GM18868 (cell line): ENCODE results near the gene UNC13B.
"Not testable (repeated sequence)": the region's sequence is repeated elsewhere in the genome, so short reads cannot be mapped to it uniquely, and the experiment has no call there.

Experiments
- ATAC-seq: cut with Tn5 transposase; IDR thresholded peaks from one replicate; pipeline ENCODE4 v1.9.1; 2021; ENCODE audit warnings: mild to moderate bottlenecking, moderate library complexity; ENCODE audit not compliant: unreplicated experiment

The UNC13B gene

DNA sequence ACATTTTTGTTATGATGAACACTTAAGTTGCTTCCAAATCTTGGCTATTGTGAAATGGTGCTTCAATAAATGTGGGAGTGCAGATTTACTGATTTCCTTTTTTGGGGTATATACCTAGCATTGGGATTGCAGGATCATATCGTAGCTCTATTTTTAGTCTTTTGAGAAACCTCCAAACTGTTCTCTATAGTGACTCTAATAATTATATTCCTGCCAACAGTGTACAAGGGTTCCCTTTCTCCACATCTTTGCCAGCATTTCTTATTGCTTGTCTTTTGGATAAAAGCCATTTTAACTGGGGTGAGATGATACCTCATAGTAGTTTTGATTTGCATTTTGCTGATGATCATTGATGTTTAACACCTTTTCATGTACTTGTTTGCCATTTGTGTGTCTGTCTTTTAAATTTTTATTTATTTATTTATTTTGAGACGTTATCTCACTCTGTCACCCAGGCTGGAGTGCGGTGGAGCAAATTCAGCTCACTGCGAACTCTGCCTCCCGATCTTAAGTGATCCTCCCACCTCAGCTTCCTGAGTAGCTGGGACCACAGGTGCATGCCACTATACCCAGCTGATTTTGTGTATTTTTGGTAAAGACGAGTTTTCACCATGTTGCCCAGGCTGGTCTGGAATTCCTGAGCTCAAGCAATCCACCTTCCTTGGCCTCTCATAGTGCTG lies 59.0 kb downstream of the UNC13B start:
- no peak for ATAC-seq

DNA sequence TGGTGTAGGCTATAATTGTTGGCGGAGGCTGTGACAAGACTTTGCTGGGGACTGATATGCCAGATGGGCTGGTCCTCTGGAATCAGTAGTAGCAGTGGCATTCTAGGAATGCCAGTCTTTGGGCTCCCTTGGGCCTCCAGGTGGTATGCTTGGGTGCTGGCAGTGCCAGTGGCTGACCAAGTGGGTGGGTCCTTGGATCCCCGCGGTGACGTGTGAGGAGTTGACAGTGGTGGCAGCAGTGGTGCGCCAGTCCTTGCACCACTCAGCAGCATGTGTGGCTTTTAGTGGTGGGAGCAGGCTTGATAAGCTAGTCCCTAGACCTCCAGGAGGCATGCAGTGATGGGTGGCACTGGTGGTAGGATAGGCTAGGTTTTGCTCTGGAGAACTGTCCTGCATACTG lies 63.9 kb downstream of the UNC13B start:
- no peak for ATAC-seq

DNA sequence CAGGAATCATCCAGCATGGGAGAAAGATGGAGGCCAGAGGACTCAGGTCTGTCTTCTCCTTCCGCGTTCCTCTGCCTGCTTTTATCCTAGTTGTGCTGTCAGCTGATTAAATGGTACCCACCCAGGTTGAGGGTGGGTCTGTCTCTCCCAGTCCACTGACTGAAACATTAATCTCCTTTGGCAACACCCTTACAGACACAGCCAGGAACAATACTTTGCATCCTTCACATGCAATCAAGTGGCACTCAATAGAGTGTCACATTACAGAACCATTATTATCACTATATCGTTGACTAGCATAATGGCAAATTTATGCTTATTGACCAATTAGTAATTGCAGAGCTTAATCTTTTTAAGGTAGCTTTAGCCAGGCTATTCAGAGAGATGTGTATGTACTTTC lies 64.8 kb downstream of the UNC13B start:
- no peak for ATAC-seq

DNA sequence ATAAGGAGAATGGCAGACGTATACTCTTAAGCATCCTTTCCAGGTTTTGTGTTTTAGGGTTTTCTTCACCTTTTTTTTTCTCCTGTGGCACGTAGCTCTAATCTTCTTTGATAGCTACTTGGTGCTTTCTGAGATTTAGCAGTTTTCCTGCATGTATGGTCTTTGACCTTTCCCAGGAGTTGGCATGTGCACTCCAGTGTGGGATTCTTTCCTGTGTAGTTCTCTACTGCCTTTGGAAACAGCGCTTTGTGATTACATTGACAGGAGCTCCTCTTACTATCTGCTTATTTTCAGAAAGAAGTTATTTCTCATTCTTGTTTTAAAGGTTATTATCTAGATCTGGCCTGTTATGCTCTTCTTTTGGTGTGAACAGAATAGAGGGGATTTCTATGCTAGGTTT lies 65.5 kb downstream of the UNC13B start:
- no peak for ATAC-seq

DNA sequence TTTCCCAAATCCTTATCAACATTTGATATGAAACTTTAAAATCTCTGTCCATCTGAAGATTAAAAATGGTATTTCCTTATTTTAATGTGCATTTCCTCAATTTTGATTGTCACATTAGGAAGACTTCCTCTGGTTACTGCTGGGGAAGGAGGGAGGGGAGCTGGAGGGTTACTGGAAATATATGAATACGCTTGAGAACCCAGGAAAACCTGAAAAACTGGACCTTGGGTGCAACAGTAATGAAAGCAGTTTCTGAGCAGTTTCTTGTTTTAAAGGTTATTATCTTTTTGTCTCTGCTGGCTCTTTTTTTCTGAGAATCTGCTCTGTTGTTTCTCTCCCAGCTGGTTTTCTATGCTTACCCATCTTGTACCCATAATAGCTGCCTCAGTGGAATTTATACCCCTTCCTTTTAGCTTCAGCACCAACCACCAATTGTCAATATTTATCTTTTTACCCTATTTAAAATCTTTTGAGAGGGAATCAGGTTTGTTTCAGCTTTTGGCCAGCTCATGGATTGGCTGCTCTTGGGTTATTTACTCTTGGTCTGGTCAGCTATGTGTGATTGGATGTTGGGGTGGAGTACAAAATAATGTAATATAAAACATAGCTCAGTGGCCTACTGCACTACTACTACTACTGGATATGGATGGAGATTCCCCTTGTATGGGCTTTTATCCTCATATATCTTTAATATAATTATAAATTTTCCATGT lies 67.4 kb downstream of the UNC13B start:
- ATAC-seq, result no peak

DNA sequence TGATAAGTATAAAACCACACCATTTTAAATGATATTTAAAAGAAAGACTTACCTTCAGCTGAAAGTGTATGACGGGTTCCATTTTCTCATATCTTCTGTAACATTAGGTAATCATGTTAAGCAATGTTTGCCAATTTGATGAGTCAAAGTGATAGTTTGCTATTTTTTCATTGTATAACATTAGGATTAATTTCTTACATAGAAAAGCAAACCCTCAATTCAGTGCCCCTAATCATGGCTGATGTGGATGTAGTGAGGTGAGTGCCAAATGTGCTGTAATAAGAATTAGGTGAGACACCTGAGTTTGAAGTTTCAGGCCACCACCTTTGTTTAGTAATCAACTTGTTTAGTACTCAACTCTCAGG lies 68.0 kb downstream of the UNC13B start:
- ATAC-seq, result no peak

DNA sequence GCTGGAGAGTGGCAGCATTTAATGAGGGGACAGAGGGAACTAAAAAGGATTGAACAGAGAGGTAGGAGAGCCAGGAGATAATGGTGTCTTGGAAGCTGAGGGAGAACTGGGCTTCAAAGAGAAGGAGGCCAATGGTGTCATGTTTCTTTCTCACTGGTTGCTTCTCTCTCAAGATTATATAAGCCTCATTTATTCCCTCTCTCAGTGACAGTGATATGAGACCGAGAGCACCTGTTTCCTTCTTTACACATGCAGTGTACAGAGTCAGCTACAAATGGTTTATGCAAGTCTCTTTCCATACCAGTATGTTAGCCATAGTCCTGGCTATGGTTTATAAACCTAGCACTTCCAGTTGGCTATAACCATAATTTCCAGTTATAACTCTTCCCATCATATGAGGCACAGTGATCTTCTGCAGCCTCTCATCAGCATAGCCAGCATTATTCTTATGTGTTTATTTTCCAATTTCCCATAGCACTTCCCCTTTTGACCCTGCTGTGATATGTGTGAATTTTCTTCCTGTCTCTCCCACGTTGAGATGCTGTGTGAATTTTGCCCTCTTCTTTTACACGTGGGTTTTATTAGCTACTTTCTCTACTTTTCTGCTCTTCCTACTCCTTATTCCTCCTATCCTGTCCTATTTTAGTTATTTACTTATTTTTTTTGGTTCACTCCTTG lies 71.2 kb downstream of the UNC13B start:
- no peak for ATAC-seq

DNA sequence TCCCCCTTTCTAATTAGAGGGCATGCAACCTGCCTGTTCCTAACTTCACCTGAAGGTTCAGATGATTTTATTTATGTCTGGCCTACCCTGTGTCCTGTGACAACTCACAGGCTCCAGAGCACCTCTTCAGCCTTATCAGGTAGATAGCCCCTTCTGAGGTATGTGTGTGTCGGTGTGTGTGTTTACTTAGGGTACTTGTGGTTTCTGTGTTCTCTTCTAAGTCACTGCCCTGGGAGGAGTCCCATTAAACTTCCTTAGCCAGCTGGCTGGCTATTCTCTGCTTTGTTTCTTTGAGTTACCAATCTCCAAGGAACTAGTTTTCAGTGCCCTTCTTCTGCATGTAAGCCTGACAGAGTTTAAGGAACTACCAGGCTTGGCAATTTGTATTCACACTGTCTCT lies 74.9 kb downstream of the UNC13B start:
- ATAC-seq, result no peak

DNA sequence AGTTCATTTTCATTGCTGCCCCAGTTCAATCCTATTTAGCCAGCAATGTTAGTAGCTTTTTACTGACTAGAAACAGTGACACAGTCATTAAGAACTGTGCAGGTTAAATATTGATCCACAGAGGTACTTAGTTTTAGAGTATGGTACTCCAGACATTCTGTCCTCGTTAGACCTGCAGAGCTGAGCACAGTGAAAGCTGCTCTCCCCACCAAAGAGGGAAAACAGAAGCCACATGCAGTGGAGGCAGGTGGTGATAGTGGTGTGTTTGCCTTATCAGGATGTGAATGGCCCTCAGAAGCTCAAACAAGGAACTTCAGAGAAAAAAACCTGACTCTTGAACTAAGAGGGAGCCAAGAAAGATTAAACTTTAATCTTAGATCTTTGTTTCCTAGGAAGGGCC lies 75.5 kb downstream of the UNC13B start:
- ATAC-seq, result no peak

DNA sequence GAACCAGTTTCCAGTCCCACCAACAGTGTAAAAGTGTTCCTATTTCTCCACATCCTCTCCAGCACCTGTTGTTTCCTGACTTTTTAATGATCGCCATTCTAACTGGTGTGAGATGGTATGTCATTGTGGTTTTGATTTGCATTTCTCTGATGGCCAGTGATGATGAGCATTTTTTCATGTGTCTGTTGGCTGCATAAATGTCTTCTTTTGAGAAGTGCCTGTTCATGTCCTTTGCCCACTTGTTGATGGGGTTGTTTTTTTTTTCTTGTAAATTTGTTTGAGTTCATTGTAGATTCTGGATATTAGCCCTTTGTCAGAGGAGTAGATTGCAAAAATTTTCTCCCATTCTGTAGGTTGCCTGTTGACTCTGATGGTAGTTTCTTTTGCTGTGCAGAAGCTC lies 84.1 kb downstream of the UNC13B start:
- ATAC-seq, result not testable (repeated sequence)

DNA sequence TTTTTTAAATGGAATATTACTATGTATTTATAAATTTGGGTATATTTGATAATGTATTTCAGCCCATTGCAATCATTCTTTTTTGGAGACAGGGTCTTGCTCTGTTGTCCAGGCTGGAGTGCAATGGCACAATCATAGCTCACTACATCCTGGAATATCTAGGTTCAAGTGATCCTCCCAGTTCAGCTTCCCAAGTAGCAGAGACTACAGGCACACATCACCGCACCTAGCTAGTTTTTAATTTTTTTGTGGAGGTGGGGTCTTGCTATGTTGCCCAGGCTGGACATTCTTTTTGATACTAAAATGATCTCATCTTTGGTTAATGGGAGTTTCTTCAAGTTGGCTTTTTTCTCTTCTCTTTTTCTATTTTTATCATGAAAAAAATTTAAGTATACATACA lies 91.3 kb downstream of the UNC13B start:
- no peak for ATAC-seq

DNA sequence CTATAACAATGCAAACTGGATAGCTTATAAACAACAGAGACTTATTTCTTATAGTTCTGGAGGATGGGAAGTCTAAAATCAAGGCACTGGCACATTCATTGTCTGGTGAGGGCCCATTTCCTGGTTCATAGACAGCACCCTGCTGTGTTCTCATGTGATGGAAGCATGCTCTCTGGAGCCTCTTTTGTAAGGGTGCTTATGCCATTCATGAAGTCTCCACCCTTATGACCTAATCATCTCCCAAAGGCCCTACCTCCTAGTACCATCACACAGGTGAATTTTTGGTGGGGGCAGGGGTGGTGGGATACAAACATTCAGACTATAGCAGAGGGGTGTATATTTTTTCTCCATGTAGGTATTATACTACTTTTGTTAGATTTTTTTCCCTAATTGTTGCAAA lies 92.4 kb downstream of the UNC13B start:
- no peak for ATAC-seq

DNA sequence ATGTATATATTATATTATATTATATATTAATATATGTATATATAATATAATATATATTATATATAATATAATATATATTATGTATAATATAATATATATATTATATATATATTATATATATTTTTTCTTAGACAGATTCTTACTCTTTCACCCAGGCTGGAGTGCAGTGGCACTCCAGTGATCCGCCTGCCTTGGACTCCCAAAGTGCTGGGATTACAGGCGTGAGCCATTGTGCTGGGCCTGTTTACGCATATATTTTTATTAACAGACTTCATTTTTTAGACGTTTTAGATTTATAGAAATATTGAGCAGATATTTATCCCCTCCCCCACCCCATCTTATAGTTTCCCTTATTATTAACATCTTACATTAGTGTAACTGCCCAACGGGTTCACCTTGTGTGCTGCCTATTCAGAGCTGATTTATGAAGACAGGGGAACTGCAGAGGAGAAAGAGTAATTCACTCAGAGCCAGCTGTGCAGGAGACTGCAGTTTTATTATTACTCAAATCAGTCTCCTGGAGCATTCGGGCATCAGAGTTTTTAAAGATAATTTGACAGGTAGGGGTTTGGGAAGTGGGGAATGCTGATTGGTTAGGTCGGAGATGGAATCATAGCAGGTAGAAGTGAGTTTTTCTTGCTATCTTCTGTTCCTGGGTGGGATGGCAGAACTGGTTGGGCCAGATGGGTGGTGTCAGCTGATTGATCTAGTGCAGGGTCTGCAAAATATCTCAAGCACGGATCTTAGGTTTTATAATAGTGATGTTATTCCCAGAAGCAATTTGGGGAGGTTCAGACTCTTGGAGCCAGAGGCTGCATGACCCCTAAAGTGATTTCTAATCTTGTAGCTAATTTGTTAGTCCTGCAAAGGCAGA lies 93.4 kb downstream of the UNC13B start:
- ATAC-seq, result no peak

DNA sequence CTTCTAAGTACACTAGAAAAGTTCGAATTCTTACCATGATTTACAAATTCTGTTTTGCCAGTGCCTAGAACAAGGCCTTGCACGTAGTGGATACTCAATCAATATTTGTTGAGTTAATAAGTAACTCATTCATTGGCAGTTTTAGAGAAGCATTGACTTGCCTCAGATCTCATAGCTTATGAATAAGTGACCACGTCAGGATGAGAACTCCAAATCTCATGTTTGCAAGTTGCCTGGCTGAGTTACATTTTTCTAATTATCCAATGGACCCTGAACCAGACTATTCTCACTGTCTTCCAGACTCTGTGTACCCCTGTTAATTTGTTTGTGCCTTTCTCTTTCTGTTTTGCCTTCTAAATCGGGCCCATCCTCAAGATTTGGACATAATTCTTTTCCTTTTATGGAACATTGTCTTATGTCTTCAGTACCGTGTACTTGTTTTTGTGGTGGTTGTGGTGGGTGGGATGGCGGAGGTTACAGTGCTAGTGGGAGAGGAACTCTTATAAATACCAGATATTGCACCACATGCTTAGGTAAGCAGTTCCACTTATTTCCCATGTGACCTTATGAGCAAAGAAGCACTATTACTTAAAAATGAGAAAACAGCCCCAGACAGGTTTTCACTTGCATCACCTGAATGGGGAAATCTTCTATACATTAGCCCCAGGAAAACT lies 96.3 kb downstream of the UNC13B start:
- no peak for ATAC-seq

DNA sequence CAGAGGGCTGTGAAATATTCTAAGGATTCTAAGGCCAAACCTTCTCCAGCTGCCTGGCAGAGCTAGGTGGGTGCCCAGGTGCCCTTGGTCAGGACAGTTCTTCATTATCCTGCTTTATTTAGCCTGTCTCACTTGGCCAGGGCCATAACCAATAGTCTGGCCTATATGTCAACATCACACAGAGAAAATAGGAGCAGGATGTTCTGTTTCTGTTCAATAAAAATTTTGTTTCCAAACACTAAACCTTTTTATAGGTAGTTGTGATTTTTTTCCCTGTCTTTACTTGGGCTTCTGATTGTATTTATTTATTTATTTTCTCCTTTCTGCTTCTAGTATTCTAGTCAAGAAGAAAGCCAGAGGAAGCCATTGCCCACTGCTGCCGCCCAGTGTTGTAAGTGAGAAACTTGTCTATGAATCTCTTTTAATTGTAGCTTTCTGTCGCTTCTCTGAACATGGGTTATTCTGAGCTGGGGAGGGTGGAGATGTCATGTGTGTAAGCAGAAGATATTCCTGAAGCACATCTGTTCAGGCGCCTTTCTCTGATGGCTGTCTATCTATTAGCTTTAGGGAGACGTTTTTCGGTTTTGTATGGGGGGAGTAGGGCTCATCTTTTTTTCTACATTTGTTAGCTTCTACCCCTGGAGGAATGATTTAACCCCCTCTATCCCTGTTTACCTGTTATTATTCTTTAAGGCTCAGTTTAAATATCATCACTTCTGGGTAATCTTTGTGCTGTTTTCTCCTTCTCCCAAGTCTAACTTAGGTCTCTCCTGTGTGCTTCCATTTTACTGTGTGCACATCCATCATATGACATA lies 97.1 kb downstream of the UNC13B start:
- no peak for ATAC-seq

DNA sequence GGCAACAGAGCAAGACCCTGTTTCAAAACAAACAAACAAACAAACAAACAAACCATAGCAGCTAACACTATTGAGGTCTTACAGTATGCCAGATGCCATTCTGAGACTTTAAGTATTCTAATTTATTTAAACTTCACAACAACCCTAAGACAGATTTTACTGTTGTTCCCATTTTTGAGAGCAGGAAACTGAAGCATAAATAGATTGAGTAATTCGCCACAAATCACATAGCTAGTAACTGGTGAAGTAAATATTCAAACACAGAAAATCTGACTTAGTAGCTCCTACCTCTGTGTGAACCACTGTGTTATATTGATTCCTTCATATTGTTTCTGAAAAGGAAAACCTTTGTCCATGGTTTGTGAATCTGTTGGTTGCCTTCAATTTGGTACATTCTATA lies 98.4 kb downstream of the UNC13B start:
- no peak for ATAC-seq

DNA sequence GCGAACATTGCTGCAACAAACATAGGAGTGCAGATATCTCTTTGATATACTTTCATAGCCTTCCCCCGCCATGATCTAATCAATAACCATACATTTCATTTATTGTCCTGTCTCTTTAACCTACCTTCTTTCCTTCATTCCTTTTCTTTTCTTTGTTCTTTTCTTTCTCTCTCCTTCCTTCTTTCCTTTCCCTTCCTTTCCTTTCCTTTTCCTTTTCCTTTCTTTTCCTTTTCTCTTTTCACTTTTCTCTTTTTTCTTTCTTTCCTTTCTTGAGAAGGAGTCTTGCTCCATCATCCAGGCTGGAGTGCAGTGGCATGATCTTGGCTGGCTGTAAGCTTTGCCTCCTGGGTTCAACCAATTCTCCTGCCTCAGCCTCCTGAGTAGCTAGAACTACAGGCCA lies 100.3 kb downstream of the UNC13B start:
- no peak for ATAC-seq

DNA sequence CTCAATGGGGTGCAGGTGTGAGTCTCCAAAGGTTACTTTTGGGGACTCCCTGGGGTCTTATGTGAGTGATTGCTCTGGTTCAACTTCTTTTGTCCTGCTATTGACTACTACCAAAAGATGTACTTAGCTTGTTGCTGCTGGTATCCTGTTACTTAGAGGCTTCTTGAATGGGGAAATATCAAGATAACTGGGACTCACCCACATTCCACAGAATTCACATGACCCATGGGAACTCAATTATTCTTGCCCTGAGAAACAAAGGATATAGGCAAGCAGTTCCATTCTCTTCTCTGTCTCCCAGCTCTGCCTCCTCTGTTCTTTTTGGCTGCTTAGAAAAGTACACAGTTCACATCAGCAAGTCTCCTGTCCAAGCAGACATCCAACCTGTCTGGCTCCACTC lies 105.9 kb downstream of the UNC13B start:
- ATAC-seq, result no peak

DNA sequence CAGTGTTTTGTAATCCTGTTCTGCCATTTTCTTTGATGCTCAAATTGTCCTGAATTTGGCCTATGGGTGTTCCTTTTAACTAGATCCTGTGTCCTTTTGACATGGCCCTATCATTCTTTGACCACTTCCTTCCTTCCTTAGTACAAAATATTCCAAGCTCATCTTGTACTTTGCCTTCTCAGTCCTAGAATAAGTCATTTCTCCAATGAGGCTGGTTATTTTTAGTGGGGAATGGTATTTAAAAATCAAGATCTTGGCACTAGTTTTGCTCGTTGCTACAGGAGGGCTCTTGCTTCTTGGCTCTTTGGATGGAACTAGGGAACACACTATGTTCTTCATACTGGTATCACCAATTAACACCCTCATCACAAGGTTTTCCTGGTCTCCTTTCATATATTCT lies 108.1 kb downstream of the UNC13B start:
- ATAC-seq, result no peak

DNA sequence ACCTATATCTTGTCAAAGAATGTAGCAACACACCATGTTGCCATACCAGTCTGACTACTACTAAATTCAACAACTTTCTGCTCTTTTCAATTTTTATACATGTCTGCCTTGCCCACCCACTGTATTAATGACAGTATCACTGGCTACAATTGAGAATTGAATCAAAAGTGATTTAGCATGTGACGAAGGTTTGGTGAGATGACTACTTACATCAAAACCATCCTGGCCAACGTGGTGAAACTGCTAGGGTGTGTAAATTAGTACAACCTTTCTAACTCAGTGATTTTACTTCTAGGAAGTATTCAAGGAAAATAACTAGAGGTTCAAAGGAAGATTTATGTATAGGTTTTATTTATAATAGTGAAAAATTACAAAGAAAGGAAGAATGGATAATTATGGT lies 109.8 kb downstream of the UNC13B start:
- ATAC-seq, result no peak
